GM13977 (cell line): ENCODE measurements around the gene PNRC2.

Source experiments
- DNase-seq: peaks from one replicate; pipeline ENCODE4 v3.0.0; 2012; ENCODE audit warnings: low spot score
- CTCF ChIP-seq: IDR thresholded peaks from 2 replicates; pipeline ENCODE4 v1.5.1; 2012; ENCODE audit warnings: mild to moderate bottlenecking, control low read depth; ENCODE audit not compliant: insufficient read depth; ENCODE audit errors: extremely low read depth, missing control alignments
- in situ Hi-C: fragments of 300-500 bp; cut with MboI; formaldehyde crosslinking; loops from one replicate; pipeline ENCODE4 v1.12.0; 2022; ENCODE audit warnings: low sequenced_read_pairs, low pct_unique_long_range_greater_than_20kb, mixed read lengths, inconsistent platforms; ENCODE audit not compliant: unreplicated experiment

Gene PNRC2

GRCh38 chr1:23927097-23927496 lies 32.5 kb upstream of the PNRC2 start:
- TF ChIP-seq CTCF = no peak

GRCh38 chr1:23928789-23929188 lies 30.8 kb upstream of the PNRC2 start:
- DNase-seq = no peak
- in situ Hi-C loops = no loop called here
- TF ChIP-seq CTCF = no peak

More at GRCh38 chr1:23927097-23927496, 32.5 kb upstream of the PNRC2 start:
- DNase-seq = no peak
- in situ Hi-C loops = no loop called here

GRCh38 chr1:23930270-23930669 lies 29.4 kb upstream of the PNRC2 start:
- in situ Hi-C loops = no loop called here
- no peak for DNase-seq
- no peak for TF ChIP-seq CTCF

GRCh38 chr1:23930861-23931490 lies 28.7 kb upstream of the PNRC2 start:
- peak; percentile 53 for DNase-seq
- TF ChIP-seq CTCF = no peak
- in situ Hi-C loops = no loop called here

GRCh38 chr1:23931491-23931880 lies 28.1 kb upstream of the PNRC2 start:
- in situ Hi-C loops = no loop called here
- no peak for TF ChIP-seq CTCF
- no peak for DNase-seq

- DNase-seq = no peak
- no peak for TF ChIP-seq CTCF
- in situ Hi-C loops = no loop called here
Observed at GRCh38 chr1:23936481-23937176, 23.0 kb upstream of the PNRC2 start.
